Endothelial cell of umbilical vein (primary cell): ENCODE data around the gene DGKA. TPM values are rescaled to one million over a fixed set of nuclear protein-coding genes. Genes with fewer than 3 reads are reported as not detected.
"Not testable (repeated sequence)": the region's sequence is repeated elsewhere in the genome, so short reads cannot be mapped to it uniquely, and the experiment has no call there.

Experiments
- BruUV-seq: library from RNA; stranded (reverse); fragments of 400-500 nt; replicated peaks from 2 replicates; lab custom pipeline; 2021; lab: Mats Ljungman, UMichigan
- CTCF ChIA-PET: fragments of 300-600, 350-600 bp; sonication (Branson Sonifier 250); formaldehyde crosslinking; loops from one replicate; lab custom pipeline; 2021; ENCODE audit warnings: antibody characterized with exemption, inconsistent platforms; lab: Charles Lee
- POLR2A ChIA-PET: fragments of 300-600, 350-600 bp; sonication (Branson Sonifier 250); formaldehyde crosslinking; loops from one replicate; lab custom pipeline; 2021; ENCODE audit warnings: antibody characterized with exemption, inconsistent platforms; lab: Charles Lee
- DNase-seq: peaks from one replicate; pipeline ENCODE4 v3.0.0-alpha.2; 2011; ENCODE audit warnings: low read depth, low spot score
- FAIRE-seq: peaks from 2 replicates; lab custom pipeline; 2011; peaks lifted over from hg19 to GRCh38; lab: Jason Lieb, UNC
- H2AFZ ChIP-seq: 2 replicates; pipeline ENCODE4 v1.6.0; 2012; ENCODE audit warnings: low read depth, low read length, control low read depth, inconsistent platforms
- H3K27ac ChIP-seq: 2 replicates; pipeline ENCODE4 v1.5.1; 2011; ENCODE audit warnings: low read depth, mild to moderate bottlenecking, control low read depth, low read length, moderate library complexity; ENCODE audit not compliant: insufficient read depth
- H3K27me3 ChIP-seq, 2 experiments: 2 replicates each; pipeline versions ENCODE4 v1.6.0 to v1.6.1; 2011; ENCODE audit warnings: low read length in 2 of 2, mixed read lengths in 1 of 2; ENCODE audit not compliant: control insufficient read depth in 2 of 2, insufficient read depth in 2 of 2
- H3K36me3 ChIP-seq, 2 experiments: 2 replicates in 1 of 2; 3 replicates in 1 of 2; pipeline ENCODE4 v1.5.1; 2011; ENCODE audit warnings: low read length in 2 of 2, mild to moderate bottlenecking in 1 of 2, moderate library complexity in 1 of 2; ENCODE audit not compliant: control insufficient read depth in 2 of 2, insufficient read depth in 2 of 2; ENCODE audit errors: extremely low read depth in 1 of 2
- H3K4me1 ChIP-seq: 3 replicates; pipeline ENCODE4 v1.5.1; 2011; ENCODE audit warnings: mild to moderate bottlenecking, low read length; ENCODE audit not compliant: control insufficient read depth, insufficient read depth; ENCODE audit errors: extremely low read depth
- H3K4me2 ChIP-seq: 2 replicates; pipeline ENCODE4 v1.6.1; 2011; ENCODE audit warnings: low read length, control low read depth, mixed read lengths; ENCODE audit not compliant: insufficient read depth
- H3K4me3 ChIP-seq, 3 experiments: fragments of 200-600 bp in 1 of 3; sonication (generic), shearing (Covaris generic) in 1 of 3; replicated peaks in 1 of 3; 2 replicates each; pipeline ENCODE4 v1.5.1; 2011 to 2016; ENCODE audit warnings: control low read depth in 3 of 3, low read length in 3 of 3, mild to moderate bottlenecking in 2 of 3, inconsistent platforms in 1 of 3, low read depth in 1 of 3, moderate library complexity in 1 of 3; ENCODE audit not compliant: insufficient read depth in 1 of 3
- H3K79me2 ChIP-seq: 2 replicates; pipeline ENCODE4 v1.6.0; 2012; ENCODE audit warnings: low read length, inconsistent platforms; ENCODE audit not compliant: control insufficient read depth, insufficient read depth
- H3K9ac ChIP-seq: replicated peaks from 2 replicates; pipeline ENCODE3; 2011; ENCODE audit warnings: low read length, control low read depth; ENCODE audit not compliant: insufficient read depth; ENCODE audit errors: extremely low read depth
- H3K9me1 ChIP-seq: replicated peaks from 3 replicates; pipeline ENCODE4 v1.6.0; 2011; ENCODE audit warnings: mild to moderate bottlenecking, low read length; ENCODE audit not compliant: control insufficient read depth, insufficient read depth; ENCODE audit errors: extremely low read depth
- H3K9me3 ChIP-seq: replicated peaks from 2 replicates; pipeline ENCODE4 v1.5.1; 2012; ENCODE audit warnings: low read length, inconsistent platforms; ENCODE audit not compliant: control insufficient read depth, insufficient read depth
- H4K20me1 ChIP-seq: replicated peaks from 2 replicates; pipeline ENCODE3; 2011; ENCODE audit warnings: mild to moderate bottlenecking, low read length; ENCODE audit not compliant: control insufficient read depth, insufficient read depth; ENCODE audit errors: extremely low read depth
- GATA2 ChIP-seq: IDR thresholded peaks from 2 replicates; pipeline ENCODE4 v1.7.0; 2011; ENCODE audit warnings: low read depth, mild to moderate bottlenecking, moderate library complexity, mixed read lengths, low read length; ENCODE audit not compliant: insufficient read length, insufficient read depth
- JUN ChIP-seq: IDR thresholded peaks from 2 replicates; pipeline ENCODE4 v1.6.1; 2011; ENCODE audit warnings: borderline replicate concordance, low read depth; ENCODE audit not compliant: insufficient read length, insufficient read depth
- POLR2A ChIP-seq: IDR thresholded peaks from 2 replicates; pipeline ENCODE4 v1.6.1; 2012; ENCODE audit warnings: low read depth, mild to moderate bottlenecking, control low read depth, low read length
- dilution Hi-C: fragments of 300-500 bp; cut with MboI; formaldehyde crosslinking; loops from one replicate; pipeline ENCODE4 v1.15.0; 2019; ENCODE audit warnings: low sequenced_read_pairs; ENCODE audit not compliant: extremely low pct_ligation_motif_present
- intact Hi-C: fragments of 100-400 bp; cut with micrococcal nuclease; formaldehyde crosslinking; loops from one replicate; pipeline ENCODE4 v1.10.0; 2022
- polyA plus RNA-seq, 4 experiments: library from polyadenylated mRNA; depleted of rRNA in 3 of 4; stranded (reverse) in 3 of 4; unstranded in 1 of 4; fragments of >200 nt; gene quantifications; 2 replicates each; pipeline versions ENCODE4 v1.2.1 to v1.2.3, GENCODE V29; 2011 to 2012; ENCODE audit warnings: missing spikeins in 1 of 4
- total RNA-seq: library from RNA; stranded (reverse); gene quantifications from 2 replicates; pipeline ENCODE4 v1.2.3, GENCODE V29; 2021
- TF ChIP-seq, protein P1 (sequence below), 2 donors: IDR thresholded peaks; 1 replicate in 1 of 2; 2 replicates in 1 of 2; pipeline ENCODE4 v1.5.1; 2011; ENCODE audit warnings: low read length in 2 of 2, mild to moderate bottlenecking in 2 of 2, moderate library complexity in 2 of 2, control low read depth in 1 of 2, inconsistent platforms in 1 of 2, low read depth in 1 of 2; ENCODE audit not compliant: insufficient read depth in 1 of 2; ENCODE audit errors: extremely low read depth in 1 of 2

Gene DGKA
- total and polyA plus RNA-seq, 2 donors (not counting 3 experiments of a cell fraction or from before 2014, with no cell fraction given) = 49.8 to 53.2 TPM

DNA sequence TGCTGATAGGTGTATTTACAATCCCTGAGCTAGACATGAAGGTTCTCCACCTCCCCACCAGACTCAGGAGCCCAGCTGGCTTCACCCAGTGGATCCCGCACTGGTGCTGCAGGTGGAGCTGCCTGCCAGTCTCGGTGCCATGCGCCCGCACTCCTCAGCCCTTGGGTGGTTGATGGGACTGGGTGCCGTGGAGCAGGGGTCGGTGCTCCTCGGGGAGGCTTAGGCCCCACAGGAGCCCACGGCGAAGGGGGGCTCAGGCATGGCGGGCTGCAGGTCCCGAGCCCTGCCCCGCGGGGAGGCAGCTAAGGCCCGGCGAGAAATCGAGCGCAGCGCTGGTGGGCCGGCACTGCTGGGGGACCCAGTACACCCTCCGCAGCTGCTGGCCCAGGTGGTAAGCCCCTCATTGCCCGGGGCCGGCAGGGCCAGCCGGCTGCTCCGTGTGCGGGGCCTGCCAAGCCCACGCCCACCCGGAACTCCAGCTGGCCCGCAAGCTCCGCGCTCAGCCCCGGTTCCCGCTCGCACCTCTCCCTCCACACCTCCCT lies 69.1 kb downstream of the DGKA start:
- H3K9me3 ChIP-seq, dilution Hi-C loops, H3K79me2 ChIP-seq, BruUV-seq, H3K27me3 ChIP-seq, DNase-seq, intact Hi-C loops, H3K4me3 ChIP-seq, H4K20me1 ChIP-seq, FAIRE-seq, H3K9me1 ChIP-seq, POLR2A ChIA-PET, H3K4me2 ChIP-seq, H3K9ac ChIP-seq, H3K27ac ChIP-seq, H2AFZ ChIP-seq: not testable (repeated sequence)
- CTCF ChIA-PET = interaction anchor here (7.7 kb wide), 1 partner anchor 28 kb away, joined by 295 read pairs; no protein-coding TSS in a partner anchor
- peaks cover 10% of the 10 kb centered on the region for H3K4me1 ChIP-seq
- H3K36me3 ChIP-seq = peaks cover 2 to 12% of the 10 kb centered on the region in 2 experiments

DNA sequence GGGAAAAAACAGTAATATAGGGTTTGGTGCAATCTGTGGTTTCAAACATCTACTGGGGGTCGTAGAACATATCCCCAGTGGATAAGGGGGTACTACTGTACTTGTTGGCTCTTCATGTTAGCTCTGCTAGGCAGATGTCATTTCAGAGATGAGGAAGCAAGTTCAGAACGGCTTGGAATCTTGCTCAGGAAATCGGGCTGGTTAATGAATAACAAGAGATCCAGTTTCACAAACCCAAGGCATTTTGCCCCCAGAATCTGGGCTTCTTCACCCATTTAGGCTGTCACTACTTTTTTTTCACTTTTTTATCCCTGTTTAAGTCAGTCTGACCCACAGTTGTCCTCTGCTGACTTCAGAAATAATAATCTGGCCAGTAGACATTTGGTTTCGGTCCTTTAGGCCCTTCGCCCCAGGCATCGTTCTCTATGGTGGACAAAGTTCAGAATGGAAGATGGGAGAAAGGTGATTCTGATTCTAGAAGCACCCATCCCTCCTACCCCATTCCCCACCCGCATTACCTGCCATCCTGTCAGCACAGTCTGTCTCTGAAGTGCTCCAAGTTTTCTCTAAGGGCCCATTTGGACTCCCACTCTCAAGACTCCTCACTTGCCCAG lies 70.6 kb downstream of the DGKA start:
- intact Hi-C loops = no loop called here
- DNase-seq (no peak), FAIRE-seq (no peak)
- dilution Hi-C loops = no loop called here
- ChIA-PET CTCF (interaction anchor here (0.7 kb wide), 1 partner anchor 24 kb away, joined by 4 read pairs; no protein-coding TSS in a partner anchor), POLR2A (interaction anchor here (0.7 kb wide), 1 partner anchor 325 kb away, joined by 5 read pairs; no protein-coding TSS in a partner anchor)
- no peaks in the 10 kb centered on the region for H3K9me3 ChIP-seq
- H3K79me2 ChIP-seq = no peaks in the 10 kb centered on the region
- peaks cover 9% of the 10 kb centered on the region for H3K4me1 ChIP-seq
- no peak overlapping the region for H2AFZ ChIP-seq
- TF ChIP-seq GATA2 (no peak), JUN (no peak), POLR2A (no peak)
- TF ChIP-seq, protein P1, sequence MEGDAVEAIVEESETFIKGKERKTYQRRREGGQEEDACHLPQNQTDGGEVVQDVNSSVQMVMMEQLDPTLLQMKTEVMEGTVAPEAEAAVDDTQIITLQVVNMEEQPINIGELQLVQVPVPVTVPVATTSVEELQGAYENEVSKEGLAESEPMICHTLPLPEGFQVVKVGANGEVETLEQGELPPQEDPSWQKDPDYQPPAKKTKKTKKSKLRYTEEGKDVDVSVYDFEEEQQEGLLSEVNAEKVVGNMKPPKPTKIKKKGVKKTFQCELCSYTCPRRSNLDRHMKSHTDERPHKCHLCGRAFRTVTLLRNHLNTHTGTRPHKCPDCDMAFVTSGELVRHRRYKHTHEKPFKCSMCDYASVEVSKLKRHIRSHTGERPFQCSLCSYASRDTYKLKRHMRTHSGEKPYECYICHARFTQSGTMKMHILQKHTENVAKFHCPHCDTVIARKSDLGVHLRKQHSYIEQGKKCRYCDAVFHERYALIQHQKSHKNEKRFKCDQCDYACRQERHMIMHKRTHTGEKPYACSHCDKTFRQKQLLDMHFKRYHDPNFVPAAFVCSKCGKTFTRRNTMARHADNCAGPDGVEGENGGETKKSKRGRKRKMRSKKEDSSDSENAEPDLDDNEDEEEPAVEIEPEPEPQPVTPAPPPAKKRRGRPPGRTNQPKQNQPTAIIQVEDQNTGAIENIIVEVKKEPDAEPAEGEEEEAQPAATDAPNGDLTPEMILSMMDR (IDR thresholded peaks at IDR 0.05; ENCODE audit: extremely low read depth in 1 of 2, insufficient read depth in 1 of 2, low read depth in 1 of 2, low read length in 2 of 2) = no peak
- H3K27me3 ChIP-seq = no peaks in the 10 kb centered on the region
- no peak overlapping the region for H3K27ac ChIP-seq
- BruUV-seq = no TSS peak
- no peak overlapping the region for H3K4me2 ChIP-seq
- no peak overlapping the region for H3K9ac ChIP-seq
- H4K20me1 ChIP-seq = no peaks in the 10 kb centered on the region
- no peaks in the 10 kb centered on the region for H3K9me1 ChIP-seq
- H3K36me3 ChIP-seq = peaks cover 2 to 12% of the 10 kb centered on the region in 2 experiments
- no peak overlapping the region for H3K4me3 ChIP-seq

- CTCF ChIA-PET, dilution Hi-C loops, H3K9me1 ChIP-seq, H3K4me3 ChIP-seq, H3K4me2 ChIP-seq, BruUV-seq, H3K79me2 ChIP-seq, H4K20me1 ChIP-seq, intact Hi-C loops, H3K27me3 ChIP-seq, H2AFZ ChIP-seq, H3K9ac ChIP-seq, H3K27ac ChIP-seq, H3K4me1 ChIP-seq, DNase-seq, FAIRE-seq, POLR2A ChIA-PET, H3K9me3 ChIP-seq: not testable (repeated sequence)
- H3K36me3 ChIP-seq = peaks cover 2 to 12% of the 10 kb centered on the region in 2 experiments
Observed at GRCh38 chr12:56003376-56003775, 72.4 kb downstream of the DGKA start.
